ENCODE data around the gene WIPI1.

DNA sequence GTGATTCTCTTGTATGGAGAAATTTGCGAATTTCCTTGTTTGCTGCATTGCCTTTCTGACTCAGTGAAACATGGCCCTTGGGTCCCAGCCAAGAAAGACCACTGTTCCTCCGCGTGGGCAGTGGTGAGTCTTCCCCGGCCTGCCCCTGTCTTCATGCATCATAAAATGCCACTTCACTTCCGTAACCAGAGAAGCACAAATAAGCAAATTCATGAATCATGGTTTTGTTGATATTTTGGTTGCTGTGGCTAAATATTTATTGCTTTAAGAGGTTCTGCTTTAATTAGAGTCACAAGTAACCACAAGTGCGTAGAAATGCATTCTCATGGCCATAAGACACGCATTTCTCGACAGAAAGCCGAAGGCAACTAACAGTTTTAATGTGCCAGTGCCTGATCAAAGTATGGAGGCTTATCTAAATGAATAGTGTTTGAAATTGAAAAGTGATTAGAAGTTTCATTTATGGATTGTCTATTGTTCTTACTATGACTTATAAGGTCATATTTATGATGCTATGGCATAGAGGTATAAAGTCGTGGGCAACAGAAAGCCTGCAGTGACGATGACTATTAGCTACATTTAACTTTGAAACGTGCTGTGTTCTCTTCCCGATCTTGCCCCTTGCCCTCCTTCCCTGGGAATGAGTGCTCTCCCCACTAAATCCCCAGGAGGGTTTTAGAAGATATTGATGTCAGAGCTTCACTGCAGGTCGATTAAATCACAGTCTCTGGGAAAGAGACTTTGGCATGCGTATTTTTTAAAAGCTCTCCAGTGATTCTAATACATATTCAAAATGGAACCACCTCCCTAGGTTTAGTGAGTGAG, 76.0 kb downstream of the WIPI1 start:
- TF ChIP-seq, protein P1, sequence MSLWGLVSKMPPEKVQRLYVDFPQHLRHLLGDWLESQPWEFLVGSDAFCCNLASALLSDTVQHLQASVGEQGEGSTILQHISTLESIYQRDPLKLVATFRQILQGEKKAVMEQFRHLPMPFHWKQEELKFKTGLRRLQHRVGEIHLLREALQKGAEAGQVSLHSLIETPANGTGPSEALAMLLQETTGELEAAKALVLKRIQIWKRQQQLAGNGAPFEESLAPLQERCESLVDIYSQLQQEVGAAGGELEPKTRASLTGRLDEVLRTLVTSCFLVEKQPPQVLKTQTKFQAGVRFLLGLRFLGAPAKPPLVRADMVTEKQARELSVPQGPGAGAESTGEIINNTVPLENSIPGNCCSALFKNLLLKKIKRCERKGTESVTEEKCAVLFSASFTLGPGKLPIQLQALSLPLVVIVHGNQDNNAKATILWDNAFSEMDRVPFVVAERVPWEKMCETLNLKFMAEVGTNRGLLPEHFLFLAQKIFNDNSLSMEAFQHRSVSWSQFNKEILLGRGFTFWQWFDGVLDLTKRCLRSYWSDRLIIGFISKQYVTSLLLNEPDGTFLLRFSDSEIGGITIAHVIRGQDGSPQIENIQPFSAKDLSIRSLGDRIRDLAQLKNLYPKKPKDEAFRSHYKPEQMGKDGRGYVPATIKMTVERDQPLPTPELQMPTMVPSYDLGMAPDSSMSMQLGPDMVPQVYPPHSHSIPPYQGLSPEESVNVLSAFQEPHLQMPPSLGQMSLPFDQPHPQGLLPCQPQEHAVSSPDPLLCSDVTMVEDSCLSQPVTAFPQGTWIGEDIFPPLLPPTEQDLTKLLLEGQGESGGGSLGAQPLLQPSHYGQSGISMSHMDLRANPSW (CRISPR knock-in tag; IDR thresholded peaks at IDR 0.05; ENCODE audit: borderline replicate concordance) = no peak
- TF ChIP-seq POLR2AphosphoS5 (IDR thresholded peaks at IDR 0.05; ENCODE audit: low read depth, low read length) (no peak), SRF (IDR thresholded peaks at IDR 0.05; ENCODE audit: low read depth, low read length) (no peak), ZNF790 (CRISPR knock-in tag; IDR thresholded peaks at IDR 0.05; ENCODE audit: borderline replicate concordance) (no peak), MXI1 (IDR thresholded peaks at IDR 0.05; ENCODE audit: borderline replicate concordance, low read depth, low read length) (no peak), YY1 (IDR thresholded peaks at IDR 0.05; ENCODE audit: insufficient read depth, insufficient replicate concordance, low read depth, low read length) (no peak), FOSL2 (CRISPR knock-in tag; IDR thresholded peaks at IDR 0.05) (no peak), ZNF883 (CRISPR knock-in tag; IDR thresholded peaks at IDR 0.05; ENCODE audit: not compliant biosample characterization) (no peak), ZNF263 (CRISPR knock-in tag; IDR thresholded peaks at IDR 0.05) (no peak), ZC3H4 (CRISPR knock-in tag; IDR thresholded peaks at IDR 0.05; ENCODE audit: borderline replicate concordance) (no peak)
- TF ChIP-seq, protein P2, sequence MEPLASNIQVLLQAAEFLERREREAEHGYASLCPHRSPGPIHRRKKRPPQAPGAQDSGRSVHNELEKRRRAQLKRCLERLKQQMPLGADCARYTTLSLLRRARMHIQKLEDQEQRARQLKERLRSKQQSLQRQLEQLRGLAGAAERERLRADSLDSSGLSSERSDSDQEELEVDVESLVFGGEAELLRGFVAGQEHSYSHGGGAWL (CRISPR knock-in tag; IDR thresholded peaks at IDR 0.05) = no peak

Data from HepG2 (cell line).